Measurements from ENCODE around the gene OCA2.

GRCh38 chr15:27845535-27846369 lies 253.4 kb downstream of the OCA2 start:
- TF ChIP-seq CTCF (IDR thresholded peaks at IDR 0.05) (no peak), EP300 (IDR thresholded peaks at IDR 0.05) (no peak), POLR2AphosphoS5 (IDR thresholded peaks at IDR 0.05) (no peak)
